ENCODE measurements around the gene FOXN3. TPM values are rescaled to one million over a fixed set of nuclear protein-coding genes. Genes with fewer than 3 reads are reported as not detected.

The FOXN3 gene
- total and polyA plus RNA-seq, 10 of the 15 experiments (the other 5 are each of a cell fraction or from before 2014, with no cell fraction given): 4.5 to 68.9 (median 29.7) TPM

GRCh38 chr14:89351516-89352404, 65.3 kb downstream of the FOXN3 start (continued):
- TF ChIP-seq SIN3A (IDR thresholded peaks at IDR 0.05; ENCODE audit: low read depth, low read length) (no peak), MYC (IDR thresholded peaks at IDR 0.05; ENCODE audit: insufficient read depth, insufficient read length, insufficient replicate concordance, low read length, severe bottlenecking) (no peak), WRNIP1 (IDR thresholded peaks at IDR 0.05; ENCODE audit: borderline replicate concordance, low read depth, low read length) (no peak), BCL11A (IDR thresholded peaks at IDR 0.05; ENCODE audit: low read depth, low read length) (peak; percentile 39; the same call in 1 of the 2 replicates), SREBF2 (IDR thresholded peaks at IDR 0.05; ENCODE audit: low read length) (no peak), GATAD2B (conservative IDR thresholded peaks at IDR 0.05; ENCODE audit: low read depth) (no peak), SRF (IDR thresholded peaks at IDR 0.05; ENCODE audit: low read depth in 2 of 2, low read length in 2 of 2) (no peak), E2F8 (IDR thresholded peaks at IDR 0.05; ENCODE audit: low read depth, partially characterized antibody) (no peak), SMC3 (IDR thresholded peaks at IDR 0.05; ENCODE audit: borderline replicate concordance, low read length) (peak; percentile 11; the same call in 1 of the 2 replicates), TCF7 (IDR thresholded peaks at IDR 0.05; ENCODE audit: borderline replicate concordance) (peak; percentile 28; the same call in 1 of the 2 replicates), PAX5 (IDR thresholded peaks at IDR 0.05; ENCODE audit: borderline replicate concordance, low read depth, low read length) (no peak), KDM1A (IDR thresholded peaks at IDR 0.05; ENCODE audit: borderline replicate concordance) (no peak), RB1 (IDR thresholded peaks at IDR 0.05; ENCODE audit: borderline replicate concordance) (no peak), HDAC6 (IDR thresholded peaks at IDR 0.05; ENCODE audit: unreplicated experiment) (no peak), POLR2AphosphoS2 (IDR thresholded peaks at IDR 0.05; ENCODE audit: low read depth, low read length) (no peak), ZBED1 (IDR thresholded peaks at IDR 0.05; ENCODE audit: borderline replicate concordance) (no peak), ATF7 (IDR thresholded peaks at IDR 0.05; ENCODE audit: low read depth) (no peak), MAX (IDR thresholded peaks at IDR 0.05; ENCODE audit: low read depth, low read length) (no peak), STAT1 (conservative IDR thresholded peaks at IDR 0.05) (no peak), MXI1 (IDR thresholded peaks at IDR 0.05; ENCODE audit: low read depth, low read length) (0 out of 2 replicates have a peak, but pooled peaks have one; percentile 22), IRF4 (IDR thresholded peaks at IDR 0.05; ENCODE audit: low read depth, low read length) (no peak), SUZ12 (IDR thresholded peaks at IDR 0.05; ENCODE audit: unreplicated experiment) (no peak), NBN (IDR thresholded peaks at IDR 0.05) (no peak), NRF1 (conservative IDR thresholded peaks at IDR 0.05; ENCODE audit: low read depth, low read length) (no peak), CEBPB (IDR thresholded peaks at IDR 0.05; ENCODE audit: borderline replicate concordance in 1 of 2, low read depth in 2 of 2, low read length in 2 of 2) (0 out of 4 replicates have a peak, but pooled peaks of 1 of the 2 experiments have one; percentile 48), ZBTB4 (CRISPR knock-in tag; IDR thresholded peaks at IDR 0.05) (no peak)
